Adipocyte (in vitro differentiated cells): Measurements from ENCODE around the gene ADD1.
"Not testable (repeated sequence)": the region's sequence is repeated elsewhere in the genome, so short reads cannot be mapped to it uniquely, and the experiment has no call there.

ENCODE experiments used
- DNase-seq: peaks from one replicate; pipeline ENCODE4 v3.0.0-alpha.2; 2015; ENCODE audit warnings: low read depth
- H3K27me3 ChIP-seq: replicated peaks from 2 replicates; pipeline ENCODE4 v1.7.0; 2013; ENCODE audit warnings: mild to moderate bottlenecking, low read length, moderate library complexity; ENCODE audit not compliant: control insufficient read depth, insufficient read depth
- H3K36me3 ChIP-seq: 2 replicates; pipeline ENCODE4 v1.7.0; 2013; ENCODE audit warnings: low read length, mild to moderate bottlenecking, moderate library complexity; ENCODE audit not compliant: control insufficient read depth, insufficient read depth, severe bottlenecking
- H3K4me1 ChIP-seq: 2 replicates; pipeline ENCODE4 v1.7.0; 2013; ENCODE audit warnings: mild to moderate bottlenecking, low read length, moderate library complexity; ENCODE audit not compliant: control insufficient read depth, insufficient read depth
- H3K4me3 ChIP-seq: 2 replicates; pipeline ENCODE4 v1.7.0; 2013; ENCODE audit warnings: mild to moderate bottlenecking, low read length, moderate library complexity
- H3K9ac ChIP-seq: 2 replicates; pipeline ENCODE4 v1.7.0; 2013; ENCODE audit warnings: mild to moderate bottlenecking, low read length, moderate library complexity
- H3K9me3 ChIP-seq: 2 replicates; pipeline ENCODE4 v1.7.0; 2013; ENCODE audit warnings: mild to moderate bottlenecking, low read length, moderate library complexity; ENCODE audit not compliant: control insufficient read depth

ADD1 gene

DNA sequence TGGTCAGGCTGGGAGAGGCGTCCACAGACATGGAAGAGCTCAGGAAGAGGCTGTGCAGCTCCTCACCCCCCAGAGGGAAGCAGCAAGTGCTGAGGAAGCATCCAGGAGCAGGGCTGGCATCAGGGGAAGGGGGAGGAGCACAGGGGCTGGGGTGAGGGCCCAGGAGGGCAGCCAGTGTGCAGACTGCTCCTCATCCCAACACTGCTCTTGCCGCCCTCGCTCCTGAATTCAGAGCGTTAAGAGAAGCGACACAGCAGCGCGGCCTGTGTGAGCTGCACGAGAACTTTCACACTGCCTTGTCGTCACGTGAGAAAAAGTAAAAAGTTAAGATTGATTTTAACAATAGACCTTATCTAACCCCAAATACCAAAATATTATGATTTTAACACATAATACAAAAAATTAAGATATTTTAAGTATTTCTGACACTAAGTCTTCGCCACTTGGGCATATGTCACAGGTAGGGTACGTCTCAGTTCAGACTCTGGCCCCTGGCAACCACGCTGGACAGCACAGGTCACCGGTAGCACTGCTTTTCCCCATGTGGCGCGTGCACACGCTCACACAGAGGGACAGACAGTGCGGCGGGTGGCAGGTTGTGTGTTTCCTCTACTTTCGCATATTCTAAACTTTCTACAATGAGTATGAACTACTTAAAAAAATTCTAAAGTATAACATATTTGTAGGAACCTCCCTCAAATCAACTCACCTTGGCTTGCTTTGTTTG lies 99.9 kb downstream of the ADD1 start:
- Histone ChIP-seq H3K4me1 (peaks cover 3% of the 10 kb centered on the region), H3K27me3 (no peaks in the 10 kb centered on the region), H3K9ac (no peak overlapping the region), H3K4me3 (no peak overlapping the region), H3K9me3 (no peaks in the 10 kb centered on the region), H3K36me3 (peaks cover 97% of the 10 kb centered on the region)
- DNase-seq: no peak

DNA sequence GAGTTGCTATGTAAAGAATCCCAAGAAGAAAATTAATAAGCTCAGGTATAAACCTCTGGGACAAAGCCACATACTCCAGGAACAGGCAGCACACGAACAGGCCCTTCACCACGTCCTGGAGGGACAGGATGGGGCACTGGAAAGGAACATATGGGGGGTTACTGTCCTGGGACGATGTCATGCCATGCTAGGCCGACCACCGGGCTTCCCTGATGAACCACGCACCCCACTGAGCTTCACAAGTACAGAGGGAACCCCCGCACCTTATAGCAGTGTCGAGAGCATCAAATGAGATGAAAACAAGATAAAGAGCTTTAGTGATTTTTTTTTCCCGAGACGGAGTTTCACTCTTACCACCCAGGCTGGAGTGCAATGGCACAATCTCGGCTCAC lies 100.4 kb downstream of the ADD1 start:
- no peaks in the 10 kb centered on the region for H3K9me3 ChIP-seq
- no peak for DNase-seq
- peaks cover 3% of the 10 kb centered on the region for H3K4me1 ChIP-seq
- no peaks in the 10 kb centered on the region for H3K27me3 ChIP-seq
- peaks cover 97% of the 10 kb centered on the region for H3K36me3 ChIP-seq
- no peak overlapping the region for H3K4me3 ChIP-seq
- H3K9ac ChIP-seq: no peak overlapping the region

- Histone ChIP-seq H3K36me3 (peaks cover 97% of the 10 kb centered on the region), H3K4me3 (no peak overlapping the region), H3K9ac (no peak overlapping the region), H3K4me1 (peaks cover 3% of the 10 kb centered on the region), H3K27me3 (no peaks in the 10 kb centered on the region), H3K9me3 (no peaks in the 10 kb centered on the region)
- no peak for DNase-seq
These were observed 101.2 kb downstream of the ADD1 start for GRCh38 chr4:2944586-2945526.

DNA sequence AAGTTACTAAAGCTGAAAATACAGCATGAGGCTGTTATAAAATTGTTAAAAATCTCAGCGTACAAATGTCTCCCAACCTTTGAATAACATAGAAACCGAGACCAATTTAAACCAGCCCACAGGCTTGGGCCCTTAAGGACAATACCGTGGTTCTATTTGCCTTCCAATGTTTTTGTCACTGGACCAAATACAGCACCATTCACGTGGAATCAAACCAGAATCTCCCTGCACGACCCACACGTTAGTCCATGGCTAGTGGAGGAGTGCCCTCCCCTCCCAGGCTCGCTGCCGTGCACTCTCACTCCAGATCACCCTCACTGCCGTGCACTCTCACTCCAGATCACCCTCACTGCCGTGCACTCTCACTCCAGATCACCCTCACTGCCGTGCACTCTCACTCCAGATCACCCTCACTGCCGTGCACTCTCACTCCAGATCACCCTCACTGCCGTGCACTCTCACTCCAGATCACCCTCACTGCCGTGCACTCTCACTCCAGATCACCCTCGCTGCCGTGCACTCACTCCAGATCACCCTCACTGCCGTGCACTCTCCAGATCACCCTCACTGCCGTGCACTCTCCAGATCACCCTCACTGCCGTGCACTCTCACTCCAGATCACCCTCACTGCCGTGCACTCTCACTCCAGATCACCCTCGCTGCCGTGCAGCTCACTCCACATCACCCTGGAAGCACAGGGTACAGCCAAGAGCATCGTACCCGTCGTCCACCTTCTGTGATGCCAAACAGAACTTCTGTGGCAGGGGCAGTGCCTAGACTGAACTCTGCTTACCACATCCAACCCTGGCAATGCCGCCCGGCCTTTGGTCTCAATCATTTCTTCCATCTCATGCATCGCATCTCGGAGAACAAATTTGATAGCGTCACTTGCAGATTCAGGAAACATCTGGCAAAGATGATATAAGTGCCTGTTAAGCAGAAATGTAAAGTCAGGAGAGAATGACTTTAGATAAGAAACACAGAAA lies 102.3 kb downstream of the ADD1 start:
- DNase-seq, H3K27me3 ChIP-seq, H3K9ac ChIP-seq, H3K4me1 ChIP-seq, H3K9me3 ChIP-seq, H3K4me3 ChIP-seq: not testable (repeated sequence)
- peaks cover 97% of the 10 kb centered on the region for H3K36me3 ChIP-seq

GRCh38 chr4:2946812-2947600 lies 103.4 kb downstream of the ADD1 start:
- Histone ChIP-seq H3K9me3 (no peaks in the 10 kb centered on the region), H3K27me3 (no peaks in the 10 kb centered on the region), H3K4me3 (no peak overlapping the region), H3K36me3 (peaks cover 97% of the 10 kb centered on the region), H3K9ac (no peak overlapping the region), H3K4me1 (peaks cover 3% of the 10 kb centered on the region)
- DNase-seq: no peak

- H3K27me3 ChIP-seq: no peaks in the 10 kb centered on the region
- no peak for DNase-seq
- peaks cover 3% of the 10 kb centered on the region for H3K4me1 ChIP-seq
- no peaks in the 10 kb centered on the region for H3K9me3 ChIP-seq
- peaks cover 95% of the 10 kb centered on the region for H3K36me3 ChIP-seq
- H3K4me3 ChIP-seq: no peak overlapping the region
- H3K9ac ChIP-seq: no peak overlapping the region
These were observed 104.3 kb downstream of the ADD1 start for GRCh38 chr4:2947926-2948325.

DNA sequence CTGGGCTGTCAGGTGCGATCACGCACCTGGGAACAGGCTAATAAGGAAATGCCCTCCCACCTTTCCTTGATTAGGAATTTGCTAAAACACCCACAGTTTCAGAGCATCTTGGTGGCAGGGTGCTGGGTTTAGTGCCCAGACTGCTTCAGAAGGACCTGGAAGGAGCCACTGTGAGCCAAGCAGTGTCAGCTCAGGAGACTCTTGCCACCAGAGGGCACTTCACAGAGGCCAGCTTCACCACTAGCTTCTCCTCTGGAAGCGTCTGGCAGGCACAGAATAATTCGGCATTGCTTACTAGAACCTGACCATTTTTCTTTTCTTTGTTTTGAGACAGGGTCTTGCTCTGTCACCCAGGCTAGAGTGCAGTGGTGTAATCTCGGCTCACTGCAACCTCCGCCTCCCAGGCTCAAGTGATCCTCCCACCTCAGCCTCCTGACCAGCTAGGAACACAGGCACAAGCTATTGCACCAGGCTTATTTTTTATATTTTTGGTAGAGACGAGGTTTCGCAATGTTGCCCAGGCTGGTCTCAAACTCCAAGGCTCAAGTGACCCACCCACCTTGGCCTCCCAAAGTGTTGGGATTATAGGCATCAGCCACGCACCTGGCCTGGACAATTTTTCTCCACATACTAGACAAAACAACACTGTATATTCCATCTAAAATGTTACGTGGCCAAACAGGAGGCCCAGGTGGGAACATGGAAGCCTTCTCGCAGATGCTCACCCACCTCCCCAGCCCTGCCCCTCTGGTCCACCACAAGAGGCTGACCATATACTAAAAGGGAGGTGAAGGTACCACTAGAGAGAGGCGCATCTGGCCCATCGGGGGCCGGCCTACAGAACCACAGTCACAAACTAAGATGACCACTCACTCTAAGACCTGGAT lies 105.5 kb downstream of the ADD1 start:
- Histone ChIP-seq H3K36me3 (peaks cover 95% of the 10 kb centered on the region), H3K27me3 (no peaks in the 10 kb centered on the region), H3K9me3 (no peaks in the 10 kb centered on the region), H3K9ac (no peak overlapping the region), H3K4me3 (no peak overlapping the region), H3K4me1 (peaks cover 3% of the 10 kb centered on the region)
- peak; percentile 32 for DNase-seq

GRCh38 chr4:2949782-2950125 lies 106.1 kb downstream of the ADD1 start:
- no peak overlapping the region for H3K4me3 ChIP-seq
- no peak overlapping the region for H3K9ac ChIP-seq
- no peaks in the 10 kb centered on the region for H3K9me3 ChIP-seq
- DNase-seq: no peak
- H3K36me3 ChIP-seq: peaks cover 96% of the 10 kb centered on the region
- no peaks in the 10 kb centered on the region for H3K27me3 ChIP-seq
- peaks cover 3% of the 10 kb centered on the region for H3K4me1 ChIP-seq

DNA sequence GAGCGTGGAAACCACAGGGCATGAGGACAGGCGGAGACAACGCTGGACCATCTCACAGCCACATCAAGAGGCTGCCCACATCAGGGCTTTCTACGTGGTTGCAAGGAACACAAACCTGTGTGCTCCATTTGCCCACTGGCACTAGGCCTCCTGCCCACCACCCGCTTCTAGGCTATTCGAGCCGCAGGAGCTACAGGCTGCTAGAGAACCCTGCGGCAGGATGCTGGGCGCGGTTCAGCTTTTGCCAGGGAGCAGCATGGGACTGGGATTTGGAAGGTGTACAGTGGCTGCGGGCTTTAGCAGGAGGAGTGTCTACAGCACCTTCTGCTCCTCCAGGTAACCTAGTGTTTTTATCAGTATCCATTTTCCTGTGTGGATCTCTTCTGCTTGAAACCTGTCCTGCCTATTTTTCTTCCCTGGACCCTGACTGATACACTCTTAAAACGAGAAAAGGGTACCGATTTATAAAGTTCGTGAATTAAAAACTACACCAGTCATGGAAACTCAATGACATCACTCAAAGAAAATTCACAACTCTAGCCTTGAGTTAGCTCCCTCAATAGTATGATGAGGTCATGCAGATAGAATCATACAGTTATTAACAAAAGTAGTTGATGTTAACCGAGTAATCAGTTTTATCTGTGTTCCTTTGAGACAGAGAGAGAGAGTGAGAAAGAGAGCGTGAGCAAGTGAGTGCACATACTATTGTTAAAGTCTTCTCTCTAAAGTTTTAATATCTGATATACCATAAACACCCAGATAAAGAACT lies 106.8 kb downstream of the ADD1 start:
- DNase-seq: no peak
- Histone ChIP-seq H3K4me1 (peaks cover 3% of the 10 kb centered on the region), H3K9ac (no peak overlapping the region), H3K9me3 (no peaks in the 10 kb centered on the region), H3K27me3 (no peaks in the 10 kb centered on the region), H3K4me3 (no peak overlapping the region), H3K36me3 (peaks cover 92% of the 10 kb centered on the region)
